PC-9 (cell line): ENCODE results near the gene ACOT2. TPM values are rescaled to one million over a fixed set of nuclear protein-coding genes. Genes with fewer than 3 reads are reported as not detected.
"Not testable (repeated sequence)": the region's sequence is repeated elsewhere in the genome, so short reads cannot be mapped to it uniquely, and the experiment has no call there.

Experiments
- BruUV-seq: library from RNA; stranded (reverse); fragments of 400-500 nt; replicated peaks from 2 replicates; lab custom pipeline; 2021; lab: Mats Ljungman, UMichigan
- CTCF ChIA-PET: fragments of 300-600 bp; sonication (Branson Sonifier 250); formaldehyde crosslinking; loops from one replicate; lab custom pipeline; 2022; ENCODE audit warnings: antibody characterized with exemption; lab: Charles Lee
- POLR2A ChIA-PET: fragments of 300-600 bp; sonication (Branson Sonifier 250); formaldehyde crosslinking; loops from one replicate; lab custom pipeline; 2022; ENCODE audit warnings: antibody characterized with exemption; ENCODE audit not compliant: unreplicated experiment; lab: Charles Lee
- DNase-seq, 2 experiments: peaks; one replicate each; pipeline versions ENCODE4 v3.0.0 to v3.0.0-alpha.2; 2015 to 2022; ENCODE audit warnings: mixed read lengths in 1 of 2
- H2AFZ ChIP-seq: fragments of 200-600 bp; sonication (generic); 2 replicates; pipeline ENCODE4 v1.8.1; 2017; ENCODE audit warnings: antibody characterized with exemption
- H3F3A ChIP-seq: fragments of 200-600 bp; sonication (generic); 2 replicates; pipeline ENCODE4 v1.8.1; 2017; ENCODE audit warnings: antibody characterized with exemption, mild to moderate bottlenecking, low read depth; ENCODE audit not compliant: insufficient read depth
- H3K27ac ChIP-seq: fragments of 200-600 bp; sonication (generic); 2 replicates; pipeline ENCODE4 v1.6.1; 2016; ENCODE audit warnings: mixed run types
- H3K27me3 ChIP-seq: fragments of 200-600 bp; sonication (generic); 2 replicates; pipeline ENCODE4 v1.6.1; 2016; ENCODE audit warnings: low read depth, mixed run types; ENCODE audit not compliant: insufficient read depth
- H3K36me3 ChIP-seq: fragments of 200-600 bp; sonication (generic); 2 replicates; pipeline ENCODE4 v1.6.1; 2016; ENCODE audit warnings: low read depth, mixed run types
- H3K4me1 ChIP-seq: fragments of 200-600 bp; sonication (generic); replicated peaks from 2 replicates; pipeline ENCODE4 v1.6.1; 2016; ENCODE audit warnings: mixed run types; ENCODE audit not compliant: insufficient read depth
- H3K4me2 ChIP-seq: fragments of 200-600 bp; sonication (generic); 2 replicates; pipeline ENCODE4 v1.6.1; 2017; ENCODE audit warnings: mixed run types
- H3K4me3 ChIP-seq: fragments of 200-600 bp; sonication (generic); 2 replicates; pipeline ENCODE4 v1.6.1; 2016; ENCODE audit warnings: mixed run types
- H3K79me2 ChIP-seq: fragments of 200-600 bp; sonication (generic); 2 replicates; pipeline ENCODE4 v1.6.1; 2017; ENCODE audit warnings: low read depth, mixed run types
- H3K9me2 ChIP-seq: fragments of 200-600 bp; sonication (generic); 2 replicates; pipeline ENCODE4 v1.8.1; 2017; ENCODE audit warnings: mild to moderate bottlenecking; ENCODE audit not compliant: insufficient read depth
- H3K9me3 ChIP-seq: fragments of 200-600 bp; sonication (generic); 2 replicates; pipeline ENCODE4 v1.8.1; 2016; ENCODE audit warnings: low read depth; ENCODE audit not compliant: insufficient read depth
- H4K20me1 ChIP-seq: fragments of 200-600 bp; sonication (generic); 2 replicates; pipeline ENCODE4 v1.8.1; 2017; ENCODE audit not compliant: insufficient read depth
- CTCF ChIP-seq: fragments of 200-600 bp; sonication (generic); conservative IDR thresholded peaks from 2 replicates; pipeline ENCODE4 v1.6.1; 2017; ENCODE audit warnings: mixed run types, antibody characterized with exemption, mild to moderate bottlenecking, moderate library complexity
- EZH2 ChIP-seq: fragments of 200-600 bp; sonication (generic); IDR thresholded peaks from 2 replicates; pipeline ENCODE4 v1.8.0; 2017; ENCODE audit warnings: antibody characterized with exemption, low read depth
- intact Hi-C: fragments of 100-400 bp; cut with micrococcal nuclease; formaldehyde crosslinking; loops from one replicate; pipeline ENCODE4 v1.10.0; 2022; ENCODE audit not compliant: unreplicated experiment
- total RNA-seq: library from RNA; stranded (reverse); gene quantifications from 2 replicates; pipeline ENCODE4 v1.2.3, GENCODE V29; 2021

The ACOT2 gene
- total RNA-seq, 1 experiment from 2014 or later, result 7.2 TPM

GRCh38 chr14:73545353-73545752 is 23.7 kb upstream of the ACOT2 start:
- H3K4me2 ChIP-seq, H3K36me3 ChIP-seq, H3F3A ChIP-seq, H3K27me3 ChIP-seq, H3K27ac ChIP-seq, BruUV-seq, H4K20me1 ChIP-seq, intact Hi-C loops, H3K9me3 ChIP-seq, POLR2A ChIA-PET, H3K9me2 ChIP-seq, CTCF ChIA-PET, H3K4me3 ChIP-seq, H3K4me1 ChIP-seq, H3K79me2 ChIP-seq, DNase-seq, H2AFZ ChIP-seq: not testable (repeated sequence)

GRCh38 chr14:73549097-73549496 is 19.9 kb upstream of the ACOT2 start:
- intact Hi-C loops, H3K4me2 ChIP-seq, H3K36me3 ChIP-seq, H2AFZ ChIP-seq, CTCF ChIA-PET, DNase-seq, H3K27me3 ChIP-seq, H3K4me1 ChIP-seq, H3K9me2 ChIP-seq, H3F3A ChIP-seq, POLR2A ChIA-PET, BruUV-seq, H4K20me1 ChIP-seq, H3K9me3 ChIP-seq, H3K4me3 ChIP-seq, H3K79me2 ChIP-seq, H3K27ac ChIP-seq: not testable (repeated sequence)

- H2AFZ ChIP-seq, H3K27me3 ChIP-seq, H3K79me2 ChIP-seq, H3F3A ChIP-seq, H3K4me2 ChIP-seq, DNase-seq, H3K9me3 ChIP-seq, H3K36me3 ChIP-seq, H3K27ac ChIP-seq, H3K9me2 ChIP-seq, CTCF ChIA-PET, intact Hi-C loops, H3K4me1 ChIP-seq, H4K20me1 ChIP-seq, POLR2A ChIA-PET, BruUV-seq, H3K4me3 ChIP-seq: not testable (repeated sequence)
Observed at GRCh38 chr14:73549889-73550524, 19.0 kb upstream of the ACOT2 start.

- H3K9me3 ChIP-seq, result no peaks in the 10 kb centered on the region
- H3F3A ChIP-seq, result no peaks in the 10 kb centered on the region
- H3K4me1 ChIP-seq, result no peaks in the 10 kb centered on the region
- H3K79me2 ChIP-seq, result no peaks in the 10 kb centered on the region
- intact Hi-C loops, result no loop called here
- TF ChIP-seq EZH2 (no peak), CTCF (no peak)
- no peaks in the 10 kb centered on the region for H3K9me2 ChIP-seq
- BruUV-seq, result no TSS peak
- no peak overlapping the region for H2AFZ ChIP-seq
- no peaks in the 10 kb centered on the region for H3K27me3 ChIP-seq
- H3K4me3 ChIP-seq, result no peak overlapping the region
- H3K4me2 ChIP-seq, result no peak overlapping the region
- no peaks in the 10 kb centered on the region for H4K20me1 ChIP-seq
- no peaks in the 10 kb centered on the region for H3K36me3 ChIP-seq
- CTCF ChIA-PET, result no interaction called here
- H3K27ac ChIP-seq, result no peak overlapping the region
- no peak for DNase-seq
- POLR2A ChIA-PET, result no interaction called here
Observed at GRCh38 chr14:73553845-73554244, 15.2 kb upstream of the ACOT2 start.

- H3K27me3 ChIP-seq, DNase-seq, H3K4me2 ChIP-seq, H4K20me1 ChIP-seq, CTCF ChIA-PET, H3K4me3 ChIP-seq, H3K4me1 ChIP-seq, BruUV-seq, intact Hi-C loops, H3K36me3 ChIP-seq, POLR2A ChIA-PET, H3F3A ChIP-seq, H3K9me2 ChIP-seq, H3K9me3 ChIP-seq, H2AFZ ChIP-seq, H3K27ac ChIP-seq, H3K79me2 ChIP-seq: not testable (repeated sequence)
Observed at GRCh38 chr14:73557201-73557600, 11.8 kb upstream of the ACOT2 start.

GRCh38 chr14:73558238-73558637 is 10.8 kb upstream of the ACOT2 start:
- H3K9me3 ChIP-seq, H2AFZ ChIP-seq, intact Hi-C loops, H3K27me3 ChIP-seq, H3K27ac ChIP-seq, H3K4me2 ChIP-seq, H3K4me3 ChIP-seq, H4K20me1 ChIP-seq, H3K79me2 ChIP-seq, BruUV-seq, CTCF ChIA-PET, H3F3A ChIP-seq, H3K9me2 ChIP-seq, POLR2A ChIA-PET, H3K4me1 ChIP-seq, H3K36me3 ChIP-seq, DNase-seq: not testable (repeated sequence)

GRCh38 chr14:73562256-73562655 is 6.8 kb upstream of the ACOT2 start:
- H3K27me3 ChIP-seq, H3K27ac ChIP-seq, BruUV-seq, H4K20me1 ChIP-seq, H3F3A ChIP-seq, H3K4me2 ChIP-seq, H3K4me3 ChIP-seq, H3K4me1 ChIP-seq, DNase-seq, H3K36me3 ChIP-seq, intact Hi-C loops, H3K79me2 ChIP-seq, CTCF ChIA-PET, H2AFZ ChIP-seq, POLR2A ChIA-PET, H3K9me2 ChIP-seq: not testable (repeated sequence)
- H3K9me3 ChIP-seq, result peaks cover 12% of the 10 kb centered on the region; the same call in 1 of the 2 replicates
